22Rv1 (cell line): ENCODE measurements around the gene VCAN.

Source experiments
- CTCF ChIP-seq: fragments of 450-650 bp; IDR thresholded peaks from 2 replicates; pipeline ENCODE4 v1.5.1; 2017; ENCODE audit warnings: mild to moderate bottlenecking
- ZFX ChIP-seq: fragments of 450-650 bp; IDR thresholded peaks from 2 replicates; pipeline ENCODE4 v1.6.1; 2017; ENCODE audit warnings: antibody characterized with exemption, borderline replicate concordance

DNA sequence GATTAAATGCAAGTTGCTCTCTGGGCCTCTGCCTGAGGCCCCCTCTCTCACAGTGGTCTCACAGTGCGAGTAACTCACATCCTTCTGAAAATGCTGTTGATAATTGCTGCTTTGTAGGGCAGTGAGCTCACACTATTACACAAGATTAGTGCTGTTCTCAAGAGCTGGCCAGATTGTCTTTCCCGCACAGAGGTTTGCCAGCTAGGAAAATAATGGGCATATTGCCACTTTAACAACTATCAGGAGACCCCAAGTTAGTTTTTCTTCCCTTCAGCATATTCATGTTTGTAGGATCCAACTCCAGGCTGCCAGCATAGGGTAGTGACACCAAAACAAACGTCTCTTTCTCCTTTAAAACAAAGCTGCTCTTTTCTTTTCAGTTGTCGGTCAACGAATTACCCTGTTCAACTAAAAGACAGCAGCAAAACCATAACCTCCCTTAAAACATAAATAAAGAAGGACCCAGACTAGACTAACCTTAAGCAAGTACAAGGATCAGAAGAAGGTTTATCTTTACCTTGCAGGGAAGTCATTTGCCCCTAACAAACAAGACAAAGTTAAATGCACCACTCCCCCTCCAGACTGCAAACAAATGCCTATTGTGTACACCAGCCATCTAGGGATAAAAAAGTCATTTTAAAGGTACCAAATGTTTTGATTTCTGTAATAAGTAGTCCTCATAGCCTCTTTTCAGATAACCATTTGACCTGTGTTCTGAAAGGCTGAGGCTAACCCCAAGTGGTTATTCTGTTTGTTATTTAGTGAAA is 91.4 kb downstream of the VCAN start:
- TF ChIP-seq CTCF: no peak
- TF ChIP-seq ZFX: no peak
